Right lobe of liver (tissue), 6 donors: ENCODE data around the gene FASLG. TPM values are rescaled to one million over a fixed set of nuclear protein-coding genes. Genes with fewer than 3 reads are reported as not detected.

Source experiments
- ATAC-seq, 4 donors: fragments of 200-7000 bp; cut with Tn5 transposase; one replicate each; pipeline ENCODE4 v1.9.1; 2020; ENCODE audit warnings: mild to moderate bottlenecking in 4 of 4, moderate library complexity in 4 of 4
- DNase-seq, 3 donors: peaks; one replicate each; pipeline ENCODE4 v3.0.0-alpha.2; 2020
- H3K27ac ChIP-seq, 3 donors: fragments of 200-600 bp; one replicate each; pipeline ENCODE4 v1.8.0; 2022
- H3K27me3 ChIP-seq, 2 donors: fragments of 200-600 bp; one replicate each; pipeline ENCODE4 v1.8.0; 2022
- H3K36me3 ChIP-seq, 4 donors: fragments of 200-600 bp; sonication (generic) in 1 of 4; one replicate each; pipeline versions ENCODE4 v1.5.1 to v1.8.0; 2017 to 2022; ENCODE audit warnings: control low read depth in 1 of 4
- H3K4me1 ChIP-seq, 4 donors: fragments of 200-600 bp; sonication (generic) in 1 of 4; one replicate each; pipeline versions ENCODE4 v1.5.1 to v1.8.0; 2017 to 2022; ENCODE audit warnings: control low read depth in 1 of 4
- H3K4me3 ChIP-seq, 3 donors: fragments of 200-600 bp; one replicate each; pipeline ENCODE4 v1.8.0; 2022
- H3K9me3 ChIP-seq, 4 donors: fragments of 200-600 bp; sonication (generic) in 1 of 4; one replicate each; pipeline versions ENCODE4 v1.5.1 to v1.8.0; 2017 to 2022; ENCODE audit warnings: control low read depth in 1 of 4
- CTCF ChIP-seq, 4 donors: fragments of 200-600 bp in 3 of 4; fragments of 450-650 bp in 1 of 4; IDR thresholded peaks; one replicate each; pipeline versions ENCODE4 v1.5.1 to v1.8.0; 2016 to 2022; ENCODE audit warnings: antibody characterized with exemption in 4 of 4, mild to moderate bottlenecking in 2 of 4
- POLR2A ChIP-seq: fragments of 450-650 bp; IDR thresholded peaks from one replicate; pipeline ENCODE4 v1.6.1; 2017; ENCODE audit warnings: antibody characterized with exemption, mild to moderate bottlenecking
- WGBS: methylation state at CpG from one replicate; pipeline ENCODE4 v1.1.6; 2018; ENCODE audit warnings: low coverage, low lambda C conversion rate; ENCODE audit not compliant: insufficient coverage; ENCODE audit errors: missing lambda C conversion rate; 5-methylcytosine and 5-hydroxymethylcytosine counted together
- intact Hi-C, 2 donors: fragments of 100-400 bp; cut with DNase I; formaldehyde crosslinking; loops; one replicate each; pipeline versions ENCODE4 v1.11.2 to v1.14.1; 2022
- long read RNA-seq: library from polyadenylated mRNA; unstranded; transcript quantifications from one replicate; pipeline ENCODE4 v2.0.0, GENCODE V29; 2019
- total RNA-seq, 6 experiments: library from RNA; depleted of rRNA in 2 of 6; stranded (reverse); fragments of >200 nt in 2 of 6; fragmentation: NEBNext Ultra II Directional in 3 of 6; extraction: Animal tissue kit (Norgen Biotek cat#: 25700) in 3 of 6; gene quantifications; one replicate each; pipeline versions ENCODE4 v1.1.0 to v1.2.4, GENCODE V29; 2016 to 2023
- donor health status: DM: no; HTN: yes; CAD: no.
- donor health status: DM: no; HTN: no; CAD: no.
- donor health status: DM: no; HTN: no; CAD: no.
- donor health status: DM: no; HTN: yes; CAD: no.
- donor health status: DM: no; HTN: yes; CAD: no.

The FASLG gene, protein sequence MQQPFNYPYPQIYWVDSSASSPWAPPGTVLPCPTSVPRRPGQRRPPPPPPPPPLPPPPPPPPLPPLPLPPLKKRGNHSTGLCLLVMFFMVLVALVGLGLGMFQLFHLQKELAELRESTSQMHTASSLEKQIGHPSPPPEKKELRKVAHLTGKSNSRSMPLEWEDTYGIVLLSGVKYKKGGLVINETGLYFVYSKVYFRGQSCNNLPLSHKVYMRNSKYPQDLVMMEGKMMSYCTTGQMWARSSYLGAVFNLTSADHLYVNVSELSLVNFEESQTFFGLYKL
- total RNA-seq = under 1 TPM in 4 of 6 experiments, not detected in 2; 0.15 to 0.51 (median 0.31) TPM
- long read RNA-seq, partial matches to known transcripts = 0 of 1 reads
- long read RNA-seq, other reads (novel, unspliced or antisense) = 0 of 1 reads

DNA sequence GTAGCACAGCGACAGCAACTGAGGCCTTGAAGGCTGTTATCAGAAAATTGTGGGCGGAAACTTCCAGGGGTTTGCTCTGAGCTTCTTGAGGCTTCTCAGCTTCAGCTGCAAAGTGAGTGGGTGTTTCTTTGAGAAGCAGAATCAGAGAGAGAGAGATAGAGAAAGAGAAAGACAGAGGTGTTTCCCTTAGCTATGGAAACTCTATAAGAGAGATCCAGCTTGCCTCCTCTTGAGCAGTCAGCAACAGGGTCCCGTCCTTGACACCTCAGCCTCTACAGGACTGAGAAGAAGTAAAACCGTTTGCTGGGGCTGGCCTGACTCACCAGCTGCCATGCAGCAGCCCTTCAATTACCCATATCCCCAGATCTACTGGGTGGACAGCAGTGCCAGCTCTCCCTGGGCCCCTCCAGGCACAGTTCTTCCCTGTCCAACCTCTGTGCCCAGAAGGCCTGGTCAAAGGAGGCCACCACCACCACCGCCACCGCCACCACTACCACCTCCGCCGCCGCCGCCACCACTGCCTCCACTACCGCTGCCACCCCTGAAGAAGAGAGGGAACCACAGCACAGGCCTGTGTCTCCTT lies at the start of gene FASLG:
FASLG (plus strand) TSS at position 233 of the 583 bp plus-strand sequence; CDS start at position 332, 99 bp downstream.
- Histone ChIP-seq H3K4me3 (no peak within 1 kb of the TSS), H3K27ac (no peak within 1 kb of the TSS), H3K9me3 (no peaks in the 10 kb centered on the region), H3K27me3 (no peaks in the 10 kb centered on the region), H3K36me3 (no peaks in the 10 kb centered on the region), H3K4me1 (no peaks in the 10 kb centered on the region)
- peak in 3 of 4 donors; percentile 23 to 40 (median 38) for ATAC-seq
- TF ChIP-seq POLR2A = no peak
- TF ChIP-seq CTCF (IDR thresholded peaks at IDR 0.05) = no peak
- intact Hi-C loops = no loop called here
- WGBS = 48% methylated on average over 7 of the region's 11 CpGs
- DNase-seq = no peak

DNA sequence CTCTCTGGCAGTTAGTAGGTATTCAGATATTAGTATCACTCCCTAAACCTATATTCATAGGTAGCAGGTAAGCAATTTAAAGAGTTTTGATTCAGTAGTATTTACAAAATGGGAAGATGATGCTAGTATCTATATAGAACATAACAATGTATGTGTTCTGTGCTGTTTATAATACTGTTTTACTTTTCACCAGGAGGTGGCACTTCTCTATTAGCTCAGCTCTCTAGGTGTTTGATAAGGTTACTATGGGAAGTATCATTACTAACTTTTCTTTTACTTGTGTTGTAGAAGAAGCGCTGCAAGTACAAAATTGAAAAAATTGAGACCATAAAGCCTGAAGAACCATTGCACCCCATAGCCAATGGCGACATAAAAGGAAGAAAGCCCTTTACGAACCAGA lies 49.4 kb upstream of the FASLG start:
- H3K4me3 ChIP-seq = no peak overlapping the region
- no peak for TF ChIP-seq POLR2A
- peak; percentile 22 to 28 (median 27) for TF ChIP-seq CTCF (IDR thresholded peaks at IDR 0.05)
- ATAC-seq (peak in 2 of 4 donors; percentile 43 to 65), DNase-seq (no peak)
- intact Hi-C loops = no loop called here
- 96% methylated on average over 3 of the region's 3 CpGs for WGBS
- no peak overlapping the region for H3K27ac ChIP-seq
- no peaks in the 10 kb centered on the region for H3K27me3 ChIP-seq
- H3K36me3 ChIP-seq = peaks cover 0 to 21% (median 0%) of the 10 kb centered on the region in 4 donors
- H3K9me3 ChIP-seq = no peaks in the 10 kb centered on the region
- no peaks in the 10 kb centered on the region for H3K4me1 ChIP-seq

GRCh38 chr1:172612478-172612877 lies 46.4 kb upstream of the FASLG start:
- ATAC-seq = no peak
- Histone ChIP-seq H3K36me3 (peaks cover 0 to 16% (median 0%) of the 10 kb centered on the region in 4 donors), H3K27me3 (no peaks in the 10 kb centered on the region), H3K9me3 (no peaks in the 10 kb centered on the region), H3K4me3 (no peak overlapping the region), H3K27ac (no peak overlapping the region), H3K4me1 (no peaks in the 10 kb centered on the region)
- TF ChIP-seq POLR2A (no peak), CTCF (IDR thresholded peaks at IDR 0.05) (no peak)
- DNase-seq = no peak
- intact Hi-C loops = no loop called here
- 96% methylated on average over 2 of the region's 2 CpGs for WGBS

- DNase-seq (no peak), ATAC-seq (no peak)
- intact Hi-C loops = no loop called here
- WGBS = 87% methylated on average over 2 of the region's 2 CpGs
- Histone ChIP-seq H3K36me3 (peaks cover 0 to 16% (median 0%) of the 10 kb centered on the region in 4 donors), H3K4me3 (no peak overlapping the region), H3K9me3 (no peaks in the 10 kb centered on the region), H3K27me3 (no peaks in the 10 kb centered on the region), H3K27ac (no peak overlapping the region), H3K4me1 (no peaks in the 10 kb centered on the region)
- no peak for TF ChIP-seq CTCF (IDR thresholded peaks at IDR 0.05)
- TF ChIP-seq POLR2A = no peak
Measured at GRCh38 chr1:172613294-172613693, 45.6 kb upstream of the FASLG start.
